ENCODE data around the gene FOLR1. TPM values are rescaled to one million over a fixed set of nuclear protein-coding genes. Genes with fewer than 3 reads are reported as not detected.
"Not testable (repeated sequence)": the region's sequence is repeated elsewhere in the genome, so short reads cannot be mapped to it uniquely, and the experiment has no call there.

The FOLR1 gene
- total RNA-seq, 2 donors from 2014 or later: 13.8 to 19.3 TPM

GRCh38 chr11:72179049-72179803, 12.7 kb upstream of the FOLR1 start:
- Histone ChIP-seq H3K9ac (ENCODE audit: extremely low read depth, low read length, poor library complexity, severe bottlenecking) (no peak overlapping the region), H3K4me3 (ENCODE audit: low read length) (no peak overlapping the region), H3K27ac (ENCODE audit: low read depth, low read length) (no peak overlapping the region), H3K4me1 (ENCODE audit: control insufficient read depth, insufficient read depth, low read length) (no peaks in the 10 kb centered on the region), H3K36me3 (ENCODE audit: control insufficient read depth, insufficient read depth, low read length) (no peaks in the 10 kb centered on the region), H3K27me3 (ENCODE audit: control insufficient read depth, insufficient read depth, low read length, poor library complexity, severe bottlenecking) (no peaks in the 10 kb centered on the region), H3K9me3 (ENCODE audit: control insufficient read depth, low read length) (no peaks in the 10 kb centered on the region)
- H3K27ac Mint-ChIP-seq: no peak overlapping the region
- TF ChIP-seq CTCF (conservative IDR thresholded peaks at IDR 0.05): no peak
- H3K4me3 Mint-ChIP-seq: no peak overlapping the region
- 90 to 92% methylated on average over 4 to 6 of the region's 7 CpGs for WGBS, 2 experiments (ENCODE audit: insufficient coverage in 1 of 2, insufficient read length in 1 of 2)
- DNase-seq: no peak
- H3K27me3 Mint-ChIP-seq (ENCODE audit: insufficient read depth): peaks cover 20% of the 10 kb centered on the region
- no peaks in the 10 kb centered on the region for H3K36me3 Mint-ChIP-seq (ENCODE audit: low read depth)
- peaks cover 6% of the 10 kb centered on the region for H3K4me1 Mint-ChIP-seq
- H3K9me3 Mint-ChIP-seq: no peaks in the 10 kb centered on the region

- H3K4me3 Mint-ChIP-seq: no peak overlapping the region
- no peaks in the 10 kb centered on the region for H3K36me3 Mint-ChIP-seq (ENCODE audit: low read depth)
- no peaks in the 10 kb centered on the region for H3K4me1 ChIP-seq (ENCODE audit: control insufficient read depth, insufficient read depth, low read length)
Measured at GRCh38 chr11:72179804-72180396, 12.0 kb upstream of the FOLR1 start.

GRCh38 chr11:72180892-72181552, 10.9 kb upstream of the FOLR1 start:
- H3K36me3 Mint-ChIP-seq (ENCODE audit: low read depth); H3K4me1 ChIP-seq (ENCODE audit: control insufficient read depth, insufficient read depth, low read length); H3K4me3 Mint-ChIP-seq; H3K9ac ChIP-seq (ENCODE audit: extremely low read depth, low read length, poor library complexity, severe bottlenecking); H3K27ac ChIP-seq (ENCODE audit: low read depth, low read length); H3K9me3 Mint-ChIP-seq; H3K36me3 ChIP-seq (ENCODE audit: control insufficient read depth, insufficient read depth, low read length); DNase-seq; H3K9me3 ChIP-seq (ENCODE audit: control insufficient read depth, low read length); H3K4me1 Mint-ChIP-seq; H3K27me3 ChIP-seq (ENCODE audit: control insufficient read depth, insufficient read depth, low read length, poor library complexity, severe bottlenecking); H3K27ac Mint-ChIP-seq; H3K4me3 ChIP-seq (ENCODE audit: low read length): not testable (repeated sequence)
- WGBS, 2 experiments (ENCODE audit: insufficient coverage in 1 of 2, insufficient read length in 1 of 2): 82 to 91% methylated on average over 4 to 6 of the region's 7 CpGs
- H3K27me3 Mint-ChIP-seq (ENCODE audit: insufficient read depth): peaks cover 18% of the 10 kb centered on the region

More at GRCh38 chr11:72179804-72180396, 12.0 kb upstream of the FOLR1 start:
- no peak for TF ChIP-seq CTCF (conservative IDR thresholded peaks at IDR 0.05)
- no peak overlapping the region for H3K9ac ChIP-seq (ENCODE audit: extremely low read depth, low read length, poor library complexity, severe bottlenecking)
- H3K36me3 ChIP-seq (ENCODE audit: control insufficient read depth, insufficient read depth, low read length): no peaks in the 10 kb centered on the region
- Mint-ChIP-seq H3K9me3 (no peaks in the 10 kb centered on the region), H3K4me1 (peaks cover 1% of the 10 kb centered on the region), H3K27ac (no peak overlapping the region), H3K27me3 (ENCODE audit: insufficient read depth) (peaks cover 20% of the 10 kb centered on the region)
- no peak overlapping the region for H3K4me3 ChIP-seq (ENCODE audit: low read length)
- no peaks in the 10 kb centered on the region for H3K9me3 ChIP-seq (ENCODE audit: control insufficient read depth, low read length)
- WGBS, 2 experiments (ENCODE audit: insufficient coverage in 1 of 2, insufficient read length in 1 of 2): 89 to 96% methylated on average over 3 to 4 of the region's 4 CpGs
- no peak overlapping the region for H3K27ac ChIP-seq (ENCODE audit: low read depth, low read length)
- DNase-seq: no peak
- no peaks in the 10 kb centered on the region for H3K27me3 ChIP-seq (ENCODE audit: control insufficient read depth, insufficient read depth, low read length, poor library complexity, severe bottlenecking)
